Measurements from ENCODE around the gene CD33.

- TF ChIP-seq CTCF (IDR thresholded peaks at IDR 0.05; ENCODE audit: low read depth, low read length, poor library complexity, severe bottlenecking) = no peak
- no peak for TF ChIP-seq EZH2phosphoT487 (IDR thresholded peaks at IDR 0.05; ENCODE audit: borderline replicate concordance, low read length)
These were observed 39.0 kb upstream of the CD33 start for GRCh38 chr19:51185868-51186215.
